Measurements from ENCODE around the gene C2orf80. TPM values are rescaled to one million over a fixed set of nuclear protein-coding genes. Genes with fewer than 3 reads are reported as not detected.

The C2orf80 gene
- total RNA-seq, 3 donors from 2014 or later (not counting 1 experiment from before 2014, with no cell fraction given): not detected

GRCh38 chr2:208136716-208137094 lies 53.1 kb downstream of the C2orf80 start:
- TF ChIP-seq CTCF (IDR thresholded peaks at IDR 0.05): no peak
- 96% methylated on average over 2 of the region's 2 CpGs for WGBS (ENCODE audit: insufficient coverage)
- H3K27ac Mint-ChIP-seq: no peak overlapping the region
- ATAC-seq (no peak), DNase-seq (no peak)
- intact Hi-C loops (cut with micrococcal nuclease): no loop called here
- Histone ChIP-seq H3K27ac (ENCODE audit: low read length) (no peak overlapping the region), H3K27me3 (ENCODE audit: control insufficient read depth, insufficient read depth, low read length) (no peaks in the 10 kb centered on the region), H3K4me3 (ENCODE audit: low read length) (no peak overlapping the region), H3K9me3 (ENCODE audit: control insufficient read depth, insufficient read depth, low read length) (no peaks in the 10 kb centered on the region), H3K4me1 (ENCODE audit: control insufficient read depth, insufficient read depth, low read length) (peaks cover 19% of the 10 kb centered on the region), H3K36me3 (ENCODE audit: control insufficient read depth, insufficient read depth, low read length) (no peaks in the 10 kb centered on the region)
- H3K4me1 Mint-ChIP-seq: peaks cover 12% of the 10 kb centered on the region in 2 donors
- no peaks in the 10 kb centered on the region for H3K9me3 Mint-ChIP-seq
- no peaks in the 10 kb centered on the region for H3K27me3 Mint-ChIP-seq (ENCODE audit: low read depth in 2 of 2)
- no peaks in the 10 kb centered on the region for H3K36me3 Mint-ChIP-seq
- H3K4me3 Mint-ChIP-seq: no peak overlapping the region

GRCh38 chr2:208135794-208136715 lies 53.8 kb downstream of the C2orf80 start:
- 94% methylated on average over 11 of the region's 11 CpGs for WGBS (ENCODE audit: insufficient coverage)
- H3K27me3 Mint-ChIP-seq (ENCODE audit: low read depth in 2 of 2): no peaks in the 10 kb centered on the region
- no peak for DNase-seq

GRCh38 chr2:208134928-208135586 lies 54.8 kb downstream of the C2orf80 start:
- 22% methylated on average over 7 of the region's 8 CpGs for WGBS (ENCODE audit: insufficient coverage)
- H3K27me3 Mint-ChIP-seq (ENCODE audit: low read depth in 2 of 2): no peaks in the 10 kb centered on the region
- ATAC-seq: peak; percentile 55 to 77 (median 66)

More at GRCh38 chr2:208135794-208136715, 53.8 kb downstream of the C2orf80 start:
- Histone ChIP-seq H3K4me3 (ENCODE audit: low read length) (no peak overlapping the region), H3K36me3 (ENCODE audit: control insufficient read depth, insufficient read depth, low read length) (no peaks in the 10 kb centered on the region), H3K27ac (ENCODE audit: low read length) (no peak overlapping the region), H3K27me3 (ENCODE audit: control insufficient read depth, insufficient read depth, low read length) (no peaks in the 10 kb centered on the region), H3K9me3 (ENCODE audit: control insufficient read depth, insufficient read depth, low read length) (no peaks in the 10 kb centered on the region), H3K4me1 (ENCODE audit: control insufficient read depth, insufficient read depth, low read length) (peaks cover 19% of the 10 kb centered on the region)
- ATAC-seq: no peak
- intact Hi-C loops (cut with micrococcal nuclease): no loop called here
- no peak overlapping the region for H3K4me3 Mint-ChIP-seq
- no peak overlapping the region for H3K27ac Mint-ChIP-seq
- TF ChIP-seq CTCF (IDR thresholded peaks at IDR 0.05): no peak
- no peaks in the 10 kb centered on the region for H3K36me3 Mint-ChIP-seq
- H3K4me1 Mint-ChIP-seq: peaks cover 12% of the 10 kb centered on the region in 2 donors
- no peaks in the 10 kb centered on the region for H3K9me3 Mint-ChIP-seq

More at GRCh38 chr2:208134928-208135586, 54.8 kb downstream of the C2orf80 start:
- Histone ChIP-seq H3K27ac (ENCODE audit: low read length) (no peak overlapping the region), H3K4me3 (ENCODE audit: low read length) (no peak overlapping the region), H3K27me3 (ENCODE audit: control insufficient read depth, insufficient read depth, low read length) (no peaks in the 10 kb centered on the region), H3K4me1 (ENCODE audit: control insufficient read depth, insufficient read depth, low read length) (peaks cover 19% of the 10 kb centered on the region), H3K9me3 (ENCODE audit: control insufficient read depth, insufficient read depth, low read length) (no peaks in the 10 kb centered on the region), H3K36me3 (ENCODE audit: control insufficient read depth, insufficient read depth, low read length) (no peaks in the 10 kb centered on the region)
- Mint-ChIP-seq H3K4me3 (peak overlapping the region; percentile 13), H3K27ac (peak overlapping the region in 1 of 2 donors; percentile 65), H3K36me3 (no peaks in the 10 kb centered on the region), H3K4me1 (peaks cover 12% of the 10 kb centered on the region in 2 donors), H3K9me3 (no peaks in the 10 kb centered on the region)
- DNase-seq: peak in 1 of 2 donors; percentile 6
- TF ChIP-seq CTCF (IDR thresholded peaks at IDR 0.05): no peak
- intact Hi-C loops (cut with micrococcal nuclease): no loop called here
